Measurements from ENCODE around the gene MKLN1.

GRCh38 chr7:131529617-131530016 lies 201.9 kb downstream of the MKLN1 start:
- no peak for TF ChIP-seq CTCF (IDR thresholded peaks at IDR 0.05)
- TF ChIP-seq POLR2A (IDR thresholded peaks at IDR 0.05): no peak

Measured in Peyer's patch (tissue), 4 donors.